Upper lobe of left lung (tissue), 6 donors: Measurements from ENCODE around the gene MFSD12. TPM values are rescaled to one million over a fixed set of nuclear protein-coding genes. Genes with fewer than 3 reads are reported as not detected.

Source experiments
- ATAC-seq, 2 donors: fragments of 200-7000 bp; cut with Tn5 transposase; one replicate each; pipeline ENCODE4 v1.9.1; 2022; ENCODE audit warnings: mild to moderate bottlenecking in 2 of 2, moderate library complexity in 2 of 2; ENCODE audit not compliant: low FRiP score in 2 of 2
- DNase-seq, 2 donors: peaks; one replicate each; pipeline ENCODE4 v3.0.0-alpha.2; 2019 to 2020
- H3K27ac ChIP-seq, 4 donors: fragments of 200-600 bp; sonication (generic); one replicate each; pipeline ENCODE4 v1.5.1; 2016 to 2019
- H3K27me3 ChIP-seq, 4 donors: fragments of 200-600 bp; sonication (generic); one replicate each; pipeline ENCODE4 v1.5.1; 2017 to 2019
- H3K36me3 ChIP-seq, 4 donors: fragments of 200-600 bp; sonication (generic); one replicate each; pipeline ENCODE4 v1.5.1; 2016 to 2019
- H3K4me1 ChIP-seq, 4 donors: fragments of 200-600 bp; sonication (generic); one replicate each; pipeline ENCODE4 v1.5.1; 2018 to 2019
- H3K4me3 ChIP-seq, 4 donors: fragments of 200-600 bp; sonication (generic); one replicate each; pipeline ENCODE4 v1.5.1; 2017 to 2019; ENCODE audit warnings: mild to moderate bottlenecking in 2 of 4, moderate library complexity in 1 of 4
- H3K9me3 ChIP-seq, 4 donors: fragments of 200-600 bp; sonication (generic); one replicate each; pipeline ENCODE4 v1.5.1; 2018 to 2019
- CTCF ChIP-seq, 6 experiments: fragments of 450-650 bp in 4 of 6; fragments of 200-600 bp in 2 of 6; sonication (generic) in 2 of 6; IDR thresholded peaks; one replicate each; pipeline ENCODE4 v1.5.1; 2016 to 2019; ENCODE audit warnings: antibody characterized with exemption in 6 of 6
- EP300 ChIP-seq, 4 donors: sonication (generic); formaldehyde crosslinking; IDR thresholded peaks; one replicate each; pipeline ENCODE4 v1.5.1; 2017; ENCODE audit warnings: antibody characterized with exemption in 4 of 4, control low read depth in 2 of 4
- POLR2A ChIP-seq, 4 donors: fragments of 450-650 bp; IDR thresholded peaks; one replicate each; pipeline ENCODE4 v1.5.1; 2016 to 2017; ENCODE audit warnings: antibody characterized with exemption in 4 of 4, mild to moderate bottlenecking in 2 of 4
- POLR2AphosphoS5 ChIP-seq, 2 donors: sonication (generic); formaldehyde crosslinking; IDR thresholded peaks; one replicate each; pipeline ENCODE4 v1.5.1; 2017; ENCODE audit warnings: antibody characterized with exemption in 2 of 2
- WGBS, 2 donors: methylation state at CpG; one replicate each; pipeline ENCODE4 v1.1.5; 2017 to 2018; 5-methylcytosine and 5-hydroxymethylcytosine counted together
- total RNA-seq, 6 donors: library from RNA; depleted of rRNA in 4 of 6; stranded (reverse); fragments of >200 nt in 4 of 6; gene quantifications; one replicate each; pipeline versions ENCODE4 v1.1.0 to v1.2.1, GENCODE V29; 2016 to 2021
- donor health status: DM: no; HTN: no; CAD: no; lungs with moderate emphysema.
- donor health status: DM: no; HTN: yes; CAD: no; lungs with severe emphysema.

The MFSD12 gene
- total RNA-seq, 6 donors from 2014 or later = 44.2 to 178 (median 96.0) TPM

GRCh38 chr19:3591876-3592613 lies 34.7 kb upstream of the MFSD12 start:
- no peak overlapping the region for H3K27ac ChIP-seq
- 89 to 90% methylated on average over 2 to 9 of the region's 9 CpGs for WGBS, 2 donors
- DNase-seq (no peak), ATAC-seq (no peak)
- no peaks in the 10 kb centered on the region for H3K9me3 ChIP-seq
- no peaks in the 10 kb centered on the region for H3K27me3 ChIP-seq
- no peak overlapping the region for H3K4me3 ChIP-seq
- peaks cover 0 to under 1% (median 0%) of the 10 kb centered on the region in 4 donors for H3K4me1 ChIP-seq
- peaks cover 0 to 13% (median 0%) of the 10 kb centered on the region in 4 donors for H3K36me3 ChIP-seq
- TF ChIP-seq POLR2A (IDR thresholded peaks at IDR 0.05) (no peak), POLR2AphosphoS5 (IDR thresholded peaks at IDR 0.05) (no peak), CTCF (IDR thresholded peaks at IDR 0.05) (no peak), EP300 (IDR thresholded peaks at IDR 0.05) (no peak)

GRCh38 chr19:3590991-3591659 lies 33.7 kb upstream of the MFSD12 start:
- Histone ChIP-seq H3K27ac (no peak overlapping the region), H3K4me3 (no peak overlapping the region), H3K27me3 (peaks cover 0 to 7% (median under 1%) of the 10 kb centered on the region in 4 donors), H3K4me1 (peaks cover 0 to 9% (median 2%) of the 10 kb centered on the region in 4 donors), H3K9me3 (no peaks in the 10 kb centered on the region), H3K36me3 (peaks cover 0 to 13% (median 0%) of the 10 kb centered on the region in 4 donors)
- whole genome bisulfite sequencing, 2 donors = 93 to 100% methylated on average over 1 to 8 of the region's 8 CpGs
- DNase-seq (no peak), ATAC-seq (no peak)
- TF ChIP-seq POLR2AphosphoS5 (IDR thresholded peaks at IDR 0.05) = no peak
- TF ChIP-seq POLR2A (IDR thresholded peaks at IDR 0.05) = no peak
- no peak for TF ChIP-seq EP300 (IDR thresholded peaks at IDR 0.05)
- TF ChIP-seq CTCF (IDR thresholded peaks at IDR 0.05) = no peak

GRCh38 chr19:3589949-3590348 lies 32.6 kb upstream of the MFSD12 start:
- TF ChIP-seq POLR2AphosphoS5 (IDR thresholded peaks at IDR 0.05) = no peak
- TF ChIP-seq POLR2A (IDR thresholded peaks at IDR 0.05) = no peak
- no peak for TF ChIP-seq CTCF (IDR thresholded peaks at IDR 0.05)
- DNase-seq = peak in 1 of 2 donors; percentile 75
- WGBS, 2 donors = 94 to 100% methylated on average over 1 to 22 of the region's 22 CpGs

GRCh38 chr19:3589439-3589838 lies 32.1 kb upstream of the MFSD12 start:
- TF ChIP-seq POLR2AphosphoS5 (IDR thresholded peaks at IDR 0.05) = no peak
- TF ChIP-seq EP300 (IDR thresholded peaks at IDR 0.05) = no peak
- no peak for TF ChIP-seq CTCF (IDR thresholded peaks at IDR 0.05)
- TF ChIP-seq POLR2A (IDR thresholded peaks at IDR 0.05) = no peak
- Histone ChIP-seq H3K4me3 (no peak overlapping the region), H3K27me3 (peaks cover 0 to 17% (median 8%) of the 10 kb centered on the region in 4 donors), H3K27ac (no peak overlapping the region), H3K36me3 (peaks cover 0 to 8% (median 0%) of the 10 kb centered on the region in 4 donors), H3K4me1 (peaks cover 8 to 22% (median 10%) of the 10 kb centered on the region in 4 donors), H3K9me3 (no peaks in the 10 kb centered on the region)
- DNase-seq = no peak
- no peak for ATAC-seq
- 88 to 96% methylated on average over 7 to 10 of the region's 11 CpGs for WGBS, 2 donors

More at GRCh38 chr19:3589949-3590348, 32.6 kb upstream of the MFSD12 start:
- Histone ChIP-seq H3K27me3 (peaks cover 0 to 17% (median 8%) of the 10 kb centered on the region in 4 donors), H3K4me1 (peaks cover 8 to 21% (median 10%) of the 10 kb centered on the region in 4 donors), H3K36me3 (peaks cover 0 to 8% (median 0%) of the 10 kb centered on the region in 4 donors), H3K9me3 (no peaks in the 10 kb centered on the region), H3K27ac (no peak overlapping the region), H3K4me3 (no peak overlapping the region)
- ATAC-seq = no peak
